Colonic mucosa (tissue), 4 donors: ENCODE results near the gene SLC25A25. TPM values are rescaled to one million over a fixed set of nuclear protein-coding genes. Genes with fewer than 3 reads are reported as not detected.

Source experiments
- DNase-seq: peaks from one replicate; pipeline ENCODE4 v3.0.0-alpha.2; 2020
- H3K27ac ChIP-seq: fragments of 200-600 bp; one replicate; pipeline ENCODE4 v1.8.0; 2021
- H3K27me3 ChIP-seq: fragments of 200-600 bp; one replicate; pipeline ENCODE4 v1.8.0; 2021
- H3K36me3 ChIP-seq: fragments of 200-600 bp; one replicate; pipeline ENCODE4 v1.8.0; 2021
- H3K4me1 ChIP-seq: fragments of 200-600 bp; one replicate; pipeline ENCODE4 v1.8.0; 2021; ENCODE audit warnings: mild to moderate bottlenecking
- H3K4me3 ChIP-seq: fragments of 200-600 bp; one replicate; pipeline ENCODE4 v1.8.0; 2021
- H3K9ac ChIP-seq, 2 donors: one replicate each; pipeline ENCODE4 v1.7.0; 2013; ENCODE audit warnings: control low read depth in 2 of 2, low read depth in 2 of 2, low read length in 2 of 2
- H3K9me3 ChIP-seq: fragments of 200-600 bp; one replicate; pipeline ENCODE4 v1.8.0; 2021
- CTCF ChIP-seq: fragments of 200-600 bp; IDR thresholded peaks from one replicate; pipeline ENCODE4 v1.8.0; 2022; ENCODE audit warnings: antibody characterized with exemption, mild to moderate bottlenecking
- intact Hi-C: fragments of 100-400 bp; cut with DNase I; formaldehyde crosslinking; loops from one replicate; pipeline ENCODE4 v1.14.1; 2022
- total RNA-seq, 2 donors: library from RNA; stranded (reverse); fragmentation: NEBNext Ultra II Directional in 1 of 2; extraction: Animal tissue kit (Norgen Biotek cat#: 25700) in 1 of 2; gene quantifications; one replicate each; pipeline ENCODE4 v1.2.1, GENCODE V29; 2021
- donor health status: healthy.
- donor health status: DM: no; HTN: no; CAD: no.
- donor health status: DM: no; HTN: no; CAD: no.

The SLC25A25 gene
- total RNA-seq, 2 donors from 2014 or later: 12.3 to 19.7 TPM

- Histone ChIP-seq H3K4me3 (no peak overlapping the region), H3K4me1 (peaks cover 17% of the 10 kb centered on the region), H3K27ac (no peak overlapping the region), H3K27me3 (no peaks in the 10 kb centered on the region), H3K9me3 (no peaks in the 10 kb centered on the region), H3K36me3 (no peaks in the 10 kb centered on the region), H3K9ac (no peak overlapping the region)
- no peak for DNase-seq
- TF ChIP-seq CTCF: no peak
- intact Hi-C loops: no loop called here
Measured at GRCh38 chr9:128122809-128123175, 54.8 kb downstream of the SLC25A25 start.

GRCh38 chr9:128123451-128124080, 55.5 kb downstream of the SLC25A25 start:
- Histone ChIP-seq H3K4me3 (no peak overlapping the region), H3K27ac (no peak overlapping the region), H3K27me3 (no peaks in the 10 kb centered on the region), H3K36me3 (no peaks in the 10 kb centered on the region), H3K9ac (no peak overlapping the region), H3K9me3 (no peaks in the 10 kb centered on the region), H3K4me1 (peaks cover 14% of the 10 kb centered on the region)
- DNase-seq: no peak
- intact Hi-C loops: no loop called here
- no peak for TF ChIP-seq CTCF

- no peak overlapping the region for H3K4me3 ChIP-seq
- H3K9me3 ChIP-seq: no peaks in the 10 kb centered on the region
- H3K9ac ChIP-seq: no peak overlapping the region
- no peak for DNase-seq
- no peak for TF ChIP-seq CTCF
- peaks cover 14% of the 10 kb centered on the region for H3K4me1 ChIP-seq
- H3K27ac ChIP-seq: no peak overlapping the region
- no peaks in the 10 kb centered on the region for H3K27me3 ChIP-seq
- H3K36me3 ChIP-seq: no peaks in the 10 kb centered on the region
- intact Hi-C loops: no loop called here
Measured at GRCh38 chr9:128124451-128124850, 56.4 kb downstream of the SLC25A25 start.

- Histone ChIP-seq H3K4me3 (no peak overlapping the region), H3K36me3 (no peaks in the 10 kb centered on the region)
- DNase-seq: peak; percentile 90
Measured at GRCh38 chr9:128124873-128125579, 57.0 kb downstream of the SLC25A25 start.

More at GRCh38 chr9:128124873-128125579, 57.0 kb downstream of the SLC25A25 start:
- H3K27me3 ChIP-seq: no peaks in the 10 kb centered on the region
- H3K9me3 ChIP-seq: no peaks in the 10 kb centered on the region
- no peak overlapping the region for H3K9ac ChIP-seq
- intact Hi-C loops: no loop called here
- peaks cover 14% of the 10 kb centered on the region for H3K4me1 ChIP-seq
- H3K27ac ChIP-seq: no peak overlapping the region
- peak; percentile 60 for TF ChIP-seq CTCF
